Ovary (tissue), 9 donors: ENCODE data around the gene EMC8. TPM values are rescaled to one million over a fixed set of nuclear protein-coding genes. Genes with fewer than 3 reads are reported as not detected.

ENCODE experiments used
- DNase-seq, 5 donors: peaks; one replicate each; pipeline ENCODE4 v3.0.0-alpha.2; 2019 to 2020
- H3K27ac ChIP-seq, 2 donors: fragments of 200-600 bp; one replicate each; pipeline versions ENCODE4 v1.5.1 to v1.8.0; 2019 to 2022
- H3K27me3 ChIP-seq: fragments of 200-600 bp; one replicate; pipeline ENCODE4 v1.8.0; 2022
- H3K36me3 ChIP-seq: fragments of 200-600 bp; sonication (generic); one replicate; pipeline ENCODE4 v1.5.1; 2019
- H3K4me1 ChIP-seq: one replicate; pipeline ENCODE4 v1.8.1; 2013; ENCODE audit warnings: mild to moderate bottlenecking, moderate library complexity; ENCODE audit not compliant: insufficient read depth
- H3K4me3 ChIP-seq: fragments of 200-600 bp; sonication (generic); one replicate; pipeline ENCODE4 v1.5.1; 2017
- H3K9me3 ChIP-seq, 2 donors: fragments of 200-600 bp in 1 of 2; sonication (generic) in 1 of 2; one replicate each; pipeline versions ENCODE4 v1.5.1 to v1.8.1; 2013 to 2019; ENCODE audit warnings: mild to moderate bottlenecking in 1 of 2, moderate library complexity in 1 of 2
- CTCF ChIP-seq, 3 donors: fragments of 450-650 bp in 2 of 3; fragments of 200-600 bp in 1 of 3; IDR thresholded peaks; one replicate each; pipeline versions ENCODE4 v1.5.1 to v1.8.0; 2016 to 2022; ENCODE audit warnings: antibody characterized with exemption in 3 of 3, mild to moderate bottlenecking in 1 of 3
- EP300 ChIP-seq: sonication (generic); formaldehyde crosslinking; IDR thresholded peaks from one replicate; pipeline ENCODE4 v1.6.1; 2017; ENCODE audit warnings: antibody characterized with exemption
- POLR2A ChIP-seq: fragments of 450-650 bp; IDR thresholded peaks from one replicate; pipeline ENCODE4 v1.6.1; 2017; ENCODE audit warnings: antibody characterized with exemption, mild to moderate bottlenecking, moderate library complexity
- WGBS, 3 donors: extraction: QIAGEN DNeasy Blood & Tissue Kit in 1 of 3; methylation state at CpG; one replicate each; pipeline versions ENCODE4 v1.1.5 to v1.1.7; 2013 to 2017; 5-methylcytosine and 5-hydroxymethylcytosine counted together
- intact Hi-C, 4 donors: fragments of 100-400 bp; cut with DNase I; formaldehyde crosslinking; loops; one replicate each; pipeline versions ENCODE4 v1.11.0 to v1.15.1; 2022 to 2023
- polyA plus RNA-seq, 2 donors: library from polyadenylated mRNA; stranded (reverse); fragments of 200-250 nt in 1 of 2; fragments of 350-450 nt in 1 of 2; fragmentation: Illumina TruSeq in 1 of 2; extraction: RNeasy Lipid Tissue Mini Kit (QIAGEN cat#74804) in 1 of 2; gene quantifications; one replicate each; pipeline ENCODE4 v1.2.3, GENCODE V29; 2013 to 2014
- total RNA-seq, 7 donors: library from RNA; depleted of rRNA in 2 of 7; stranded (reverse); fragments of >200 nt in 2 of 7; fragmentation: NEBNext Ultra II Directional in 3 of 7; extraction: Animal tissue kit (Norgen Biotek cat#: 25700) in 3 of 7; gene quantifications; one replicate each; pipeline versions ENCODE4 v1.1.0 to v1.2.4, GENCODE V29; 2016 to 2023
- donor health status: DM: no; HTN: no; CAD: no; lungs with moderate emphysema.
- donor health status: DM: no; HTN: no; CAD: no.
- donor health status: Bipolar disorder and iron deficiency.
- donor health status: DM: yes; HTN: yes; CAD: no.
- donor health status: DM: no; HTN: no; CAD: no.
- donor health status: DM: yes; HTN: yes; CAD: no.

Gene EMC8
- total and polyA plus RNA-seq, 9 donors, result 9.4 to 32.5 (median 20.2) TPM

- TF ChIP-seq CTCF (IDR thresholded peaks at IDR 0.05) (no peak), POLR2A (no peak), EP300 (no peak)
- 86 to 93% (median 87%) methylated on average over 9 of the region's 9 CpGs for WGBS, 3 donors
- Histone ChIP-seq H3K36me3 (no peaks in the 10 kb centered on the region), H3K9me3 (no peaks in the 10 kb centered on the region), H3K4me1 (no peaks in the 10 kb centered on the region), H3K4me3 (no peak overlapping the region), H3K27ac (no peak overlapping the region), H3K27me3 (no peaks in the 10 kb centered on the region)
- intact Hi-C loops, result no loop called here
- DNase-seq, result no peak
Measured at GRCh38 chr16:85736921-85737320, 62.4 kb downstream of the EMC8 start.

GRCh38 chr16:85735946-85736345, 63.4 kb downstream of the EMC8 start:
- H3K36me3 ChIP-seq, result no peaks in the 10 kb centered on the region
- H3K4me1 ChIP-seq, result no peaks in the 10 kb centered on the region
- intact Hi-C loops, result no loop called here
- no peak overlapping the region for H3K27ac ChIP-seq
- no peak overlapping the region for H3K4me3 ChIP-seq
- WGBS, 3 donors, result 68 to 83% (median 69%) methylated on average over 6 of the region's 6 CpGs
- no peaks in the 10 kb centered on the region for H3K9me3 ChIP-seq
- no peak for DNase-seq
- TF ChIP-seq POLR2A (no peak), EP300 (no peak), CTCF (IDR thresholded peaks at IDR 0.05) (no peak)
- H3K27me3 ChIP-seq, result no peaks in the 10 kb centered on the region

GRCh38 chr16:85735225-85735635, 64.1 kb downstream of the EMC8 start:
- Histone ChIP-seq H3K9me3 (no peaks in the 10 kb centered on the region), H3K4me3 (no peak overlapping the region), H3K27ac (no peak overlapping the region), H3K36me3 (no peaks in the 10 kb centered on the region), H3K27me3 (no peaks in the 10 kb centered on the region), H3K4me1 (no peaks in the 10 kb centered on the region)
- no peak for DNase-seq
- TF ChIP-seq CTCF (IDR thresholded peaks at IDR 0.05) (no peak), POLR2A (no peak)
- WGBS, 3 donors, result 83 to 89% (median 86%) methylated on average over 14 of the region's 14 CpGs
- intact Hi-C loops, result no loop called here

- no peak for DNase-seq
- no peaks in the 10 kb centered on the region for H3K9me3 ChIP-seq
- intact Hi-C loops, result no loop called here
- H3K27ac ChIP-seq, result no peak overlapping the region
- H3K4me1 ChIP-seq, result no peaks in the 10 kb centered on the region
- H3K27me3 ChIP-seq, result no peaks in the 10 kb centered on the region
- TF ChIP-seq EP300 (no peak), POLR2A (no peak), CTCF (IDR thresholded peaks at IDR 0.05) (no peak)
- no peaks in the 10 kb centered on the region for H3K36me3 ChIP-seq
- WGBS, 3 donors, result 63 to 70% (median 67%) methylated on average over 10 of the region's 10 CpGs
- no peak overlapping the region for H3K4me3 ChIP-seq
Measured at GRCh38 chr16:85734311-85735017, 64.9 kb downstream of the EMC8 start.
